C4-2B (cell line): ENCODE results near the gene ABHD17A.

ENCODE experiments used
- H3K27ac ChIP-seq: fragments of 450-650 bp; 2 replicates; pipeline ENCODE4 v1.5.1; 2017
- ZFX ChIP-seq: fragments of 450-650 bp; IDR thresholded peaks from 2 replicates; pipeline ENCODE4 v1.6.1; 2017
- TF ChIP-seq, protein P1 (sequence below): fragments of 450-650 bp; conservative IDR thresholded peaks from 2 replicates; pipeline ENCODE4 v1.5.1; 2017; ENCODE audit warnings: mild to moderate bottlenecking

The ABHD17A gene

DNA sequence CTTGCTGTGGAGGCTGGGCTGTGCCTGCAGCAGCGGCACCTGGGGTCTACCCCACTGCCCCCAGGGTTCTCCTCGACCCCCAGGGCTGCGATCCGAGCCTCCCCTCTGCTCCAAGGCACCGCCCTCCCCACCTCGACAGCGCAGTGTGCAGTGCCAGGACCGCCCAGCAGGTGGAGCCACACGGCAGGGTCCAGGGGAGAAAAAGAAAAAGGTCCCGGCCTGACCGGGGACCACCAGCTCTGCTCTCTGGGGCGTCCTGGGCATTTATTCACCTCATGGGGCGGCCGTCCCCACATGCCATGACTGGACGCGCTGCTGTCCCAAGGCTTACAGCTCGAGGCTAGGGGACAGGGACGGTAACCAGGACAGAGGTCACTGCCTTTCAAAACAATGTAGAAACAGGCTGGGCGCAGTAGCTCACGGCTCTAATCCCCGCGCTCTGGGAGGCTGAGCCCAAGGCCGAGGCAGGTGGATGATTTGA, 47.6 kb downstream of the ABHD17A start:
- H3K27ac ChIP-seq = no peak overlapping the region
- no peak for TF ChIP-seq ZFX
- TF ChIP-seq, protein P1, sequence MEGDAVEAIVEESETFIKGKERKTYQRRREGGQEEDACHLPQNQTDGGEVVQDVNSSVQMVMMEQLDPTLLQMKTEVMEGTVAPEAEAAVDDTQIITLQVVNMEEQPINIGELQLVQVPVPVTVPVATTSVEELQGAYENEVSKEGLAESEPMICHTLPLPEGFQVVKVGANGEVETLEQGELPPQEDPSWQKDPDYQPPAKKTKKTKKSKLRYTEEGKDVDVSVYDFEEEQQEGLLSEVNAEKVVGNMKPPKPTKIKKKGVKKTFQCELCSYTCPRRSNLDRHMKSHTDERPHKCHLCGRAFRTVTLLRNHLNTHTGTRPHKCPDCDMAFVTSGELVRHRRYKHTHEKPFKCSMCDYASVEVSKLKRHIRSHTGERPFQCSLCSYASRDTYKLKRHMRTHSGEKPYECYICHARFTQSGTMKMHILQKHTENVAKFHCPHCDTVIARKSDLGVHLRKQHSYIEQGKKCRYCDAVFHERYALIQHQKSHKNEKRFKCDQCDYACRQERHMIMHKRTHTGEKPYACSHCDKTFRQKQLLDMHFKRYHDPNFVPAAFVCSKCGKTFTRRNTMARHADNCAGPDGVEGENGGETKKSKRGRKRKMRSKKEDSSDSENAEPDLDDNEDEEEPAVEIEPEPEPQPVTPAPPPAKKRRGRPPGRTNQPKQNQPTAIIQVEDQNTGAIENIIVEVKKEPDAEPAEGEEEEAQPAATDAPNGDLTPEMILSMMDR = peak; percentile 99

DNA sequence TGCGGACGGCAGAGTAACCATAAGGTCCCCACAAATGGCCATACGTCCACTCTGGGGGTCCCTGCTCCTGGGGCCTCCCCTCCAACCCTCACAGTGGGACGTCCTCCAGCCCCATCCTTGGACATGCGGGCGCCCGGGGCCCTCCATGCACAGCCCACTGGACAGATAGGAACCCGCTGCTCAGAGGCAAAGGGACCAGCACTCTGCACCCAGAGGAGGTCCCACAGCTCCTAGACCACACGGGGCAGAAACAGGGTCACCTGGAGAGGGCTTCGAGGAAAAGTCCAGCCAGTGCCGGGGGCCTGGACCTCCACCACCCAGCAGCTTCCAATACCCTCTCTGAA, 48.1 kb downstream of the ABHD17A start:
- no peak overlapping the region for H3K27ac ChIP-seq
- TF ChIP-seq, protein P1 = no peak
- TF ChIP-seq ZFX = no peak

DNA sequence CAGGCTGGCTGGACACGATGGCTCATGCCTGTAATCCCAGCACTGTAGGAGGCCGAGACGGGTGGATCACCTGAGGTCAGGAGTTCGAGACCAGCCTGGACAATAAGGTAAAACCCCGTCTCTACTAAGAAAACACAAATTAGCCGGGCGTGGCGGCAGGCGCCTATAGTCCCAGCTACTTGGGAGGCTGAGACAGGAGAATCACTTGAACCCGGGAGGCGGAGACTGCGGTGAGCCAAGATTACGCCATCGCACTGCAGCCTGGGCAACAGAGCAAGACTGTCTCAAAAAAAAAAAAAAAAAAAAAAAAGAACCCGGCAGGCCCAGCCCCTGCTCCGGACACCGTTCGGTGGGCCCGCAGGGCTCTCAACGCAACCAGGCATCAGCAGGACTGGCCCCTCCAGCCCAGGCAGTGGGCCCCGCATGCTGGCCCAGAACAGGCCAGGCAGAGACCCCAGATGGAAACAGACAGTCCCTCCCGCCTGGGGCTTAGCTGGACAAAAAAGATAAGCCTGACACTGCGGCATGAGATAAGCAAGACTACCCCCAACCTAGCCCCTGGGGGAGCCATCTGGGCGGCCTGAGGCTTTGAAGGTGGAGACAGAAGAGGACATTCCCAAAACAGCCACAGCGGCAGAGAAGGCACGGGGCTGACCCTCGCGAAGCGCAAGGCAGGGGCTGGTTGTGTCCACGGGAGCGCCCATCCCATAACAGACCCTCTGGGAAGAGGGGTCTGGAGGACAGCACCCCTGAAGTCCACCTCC, 48.7 kb downstream of the ABHD17A start:
- TF ChIP-seq ZFX = no peak
- TF ChIP-seq, protein P1 = no peak
- no peak overlapping the region for H3K27ac ChIP-seq

DNA sequence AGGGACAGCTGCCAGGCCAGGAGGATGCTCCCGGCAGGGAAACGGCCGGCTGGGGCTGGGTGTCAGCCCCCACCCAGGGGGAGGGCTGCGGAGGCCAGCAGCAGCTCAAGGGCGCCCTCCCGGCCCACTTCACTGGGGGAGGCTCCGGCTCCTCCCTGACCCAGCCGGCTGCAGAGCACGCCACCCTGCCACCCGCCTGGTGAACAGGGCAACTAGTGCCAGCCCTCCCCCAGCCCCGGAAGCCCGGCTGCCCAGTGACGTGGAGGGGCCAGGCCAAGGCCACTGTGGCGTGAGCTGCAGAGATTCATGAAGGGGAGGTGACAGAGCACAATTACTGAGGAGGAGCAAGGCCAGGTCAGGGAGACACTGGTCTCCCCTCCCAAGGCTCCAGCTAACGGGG, 51.8 kb downstream of the ABHD17A start:
- H3K27ac ChIP-seq = no peak overlapping the region
- no peak for TF ChIP-seq ZFX
- TF ChIP-seq, protein P1 = no peak

DNA sequence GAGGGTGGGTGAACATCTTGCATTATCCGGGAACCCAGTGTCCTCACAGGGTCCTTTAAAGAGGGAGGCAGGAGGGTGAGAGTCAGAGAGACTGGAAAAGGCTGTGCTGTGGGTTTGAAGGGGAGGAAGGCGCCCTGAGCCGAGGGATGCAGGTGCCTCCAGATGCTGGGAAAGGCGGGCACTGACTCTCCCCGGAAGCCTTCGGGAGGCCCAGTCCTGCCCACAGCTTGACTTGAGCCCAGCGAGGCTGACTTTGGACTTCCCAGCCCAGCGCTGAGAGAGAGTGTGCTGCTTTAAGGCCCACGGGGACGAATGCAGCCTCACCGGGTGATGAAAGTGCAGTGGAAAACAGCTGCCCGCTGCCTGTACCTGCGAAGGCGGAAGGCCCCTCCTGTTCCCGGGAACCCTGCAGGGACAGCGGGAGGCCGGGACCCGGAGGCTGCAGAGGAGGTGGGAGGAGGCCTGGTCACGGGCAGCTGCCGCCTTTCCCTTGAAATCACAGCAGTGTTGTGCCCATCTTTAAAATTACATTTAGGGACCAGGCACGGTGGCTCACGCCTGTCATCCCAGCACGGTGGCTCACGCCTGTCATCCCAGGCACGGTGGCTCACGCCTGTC, 53.1 kb downstream of the ABHD17A start:
- no peak overlapping the region for H3K27ac ChIP-seq

DNA sequence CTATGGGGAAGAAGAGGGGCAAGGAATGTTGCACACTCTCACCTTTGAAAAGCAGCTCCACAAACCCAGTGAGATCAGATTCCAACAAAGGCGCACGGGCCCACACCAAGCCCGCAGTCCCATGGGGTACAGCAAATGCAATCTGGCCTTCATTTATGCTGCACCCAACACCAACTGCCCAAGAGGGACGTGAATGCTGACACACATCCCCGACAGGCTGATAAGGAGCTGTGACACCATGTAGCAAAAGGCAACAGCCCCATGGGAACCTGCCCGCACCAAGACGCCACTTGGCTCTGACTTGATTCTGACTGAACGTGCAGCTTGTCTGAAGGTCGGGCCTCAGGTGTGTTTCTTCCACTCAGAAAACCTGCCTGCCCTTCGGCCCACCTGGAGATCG, 54.3 kb downstream of the ABHD17A start:
- no peak for TF ChIP-seq ZFX
- TF ChIP-seq, protein P1 = no peak
- H3K27ac ChIP-seq = peak overlapping the region; percentile 65

More for the DNA sequence above, 53.1 kb downstream of the ABHD17A start:
- TF ChIP-seq ZFX = no peak
- TF ChIP-seq, protein P1 = no peak

DNA sequence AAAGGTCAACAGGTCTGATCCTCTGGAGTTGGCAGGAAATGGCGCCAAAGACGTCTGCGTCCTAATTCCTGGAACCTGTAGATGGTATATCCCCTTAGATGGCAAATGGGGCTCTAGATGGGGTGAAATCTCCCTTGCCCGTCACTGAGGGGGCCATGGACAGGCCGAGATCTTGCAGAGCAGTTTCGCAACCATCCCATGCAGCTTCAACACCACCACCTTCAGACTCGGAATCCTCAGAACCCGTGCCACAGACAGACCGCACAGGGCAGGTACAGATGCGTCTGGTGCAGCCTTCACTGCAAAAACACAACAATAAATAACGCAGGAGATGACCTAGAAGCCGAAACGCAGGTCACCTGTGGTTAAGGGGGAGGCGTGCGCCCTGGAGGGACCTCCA, 54.7 kb downstream of the ABHD17A start:
- no peak for TF ChIP-seq ZFX
- TF ChIP-seq, protein P1 = no peak
- peak overlapping the region; percentile 65 for H3K27ac ChIP-seq
